A673 (cell line): ENCODE results near the gene EPC1. TPM values are rescaled to one million over a fixed set of nuclear protein-coding genes. Genes with fewer than 3 reads are reported as not detected.
"Not testable (repeated sequence)": the region's sequence is repeated elsewhere in the genome, so short reads cannot be mapped to it uniquely, and the experiment has no call there.

ENCODE experiments used
- BruUV-seq: library from RNA; stranded (reverse); fragments of 400-500 nt; replicated peaks from 2 replicates; lab custom pipeline; 2021; lab: Mats Ljungman, UMichigan
- CTCF ChIA-PET: fragments of 300-600 bp; sonication (Branson Sonifier 250); formaldehyde crosslinking; loops from one replicate; lab custom pipeline; 2022; ENCODE audit warnings: antibody characterized with exemption; lab: Charles Lee
- POLR2A ChIA-PET: fragments of 300-600 bp; sonication (Branson Sonifier 250); formaldehyde crosslinking; loops from one replicate; lab custom pipeline; 2022; ENCODE audit warnings: antibody characterized with exemption; ENCODE audit not compliant: low non-redundant PET; lab: Charles Lee
- DNase-seq: peaks from one replicate; pipeline ENCODE4 v3.0.0-alpha.2; 2015; ENCODE audit warnings: low spot score
- H3K27ac ChIP-seq: fragments of 200-600 bp; sonication (generic); 2 replicates; pipeline ENCODE4 v1.5.1; 2016; ENCODE audit warnings: mixed run types, low read depth, mild to moderate bottlenecking, mixed read lengths, antibody characterized with exemption, low read length; ENCODE audit not compliant: poor library complexity, severe bottlenecking
- H3K27me3 ChIP-seq: fragments of 200-600 bp; sonication (generic); replicated peaks from 2 replicates; pipeline ENCODE4 v1.6.1; 2017; ENCODE audit warnings: mixed run types, low read depth, mild to moderate bottlenecking, mixed read lengths, antibody characterized with exemption, low read length; ENCODE audit not compliant: insufficient read depth, poor library complexity
- H3K36me3 ChIP-seq: fragments of 200-600 bp; sonication (generic); 2 replicates; pipeline ENCODE4 v1.6.1; 2016; ENCODE audit warnings: mixed run types, mild to moderate bottlenecking, mixed read lengths, antibody characterized with exemption, low read length; ENCODE audit not compliant: insufficient read depth, poor library complexity, severe bottlenecking
- H3K4me1 ChIP-seq: fragments of 200-600 bp; sonication (generic); 2 replicates; pipeline ENCODE4 v1.6.1; 2017; ENCODE audit warnings: mixed run types, mild to moderate bottlenecking, mixed read lengths, antibody characterized with exemption, low read length; ENCODE audit not compliant: insufficient read depth, poor library complexity, severe bottlenecking
- H3K4me3 ChIP-seq: fragments of 200-600 bp; sonication (generic); 2 replicates; pipeline ENCODE4 v1.5.1; 2016; ENCODE audit warnings: low read depth, mixed run types, mild to moderate bottlenecking, mixed read lengths, low read length; ENCODE audit not compliant: poor library complexity, severe bottlenecking
- H3K9me3 ChIP-seq: fragments of 200-600 bp; sonication (generic); 2 replicates; pipeline ENCODE4 v1.6.1; 2016; ENCODE audit warnings: mixed run types, low read depth, mild to moderate bottlenecking, mixed read lengths, antibody characterized with exemption, low read length; ENCODE audit not compliant: poor library complexity, severe bottlenecking
- EZH2 ChIP-seq: fragments of 200-600 bp; sonication (generic); IDR thresholded peaks from 2 replicates; pipeline ENCODE4 v1.6.1; 2017; ENCODE audit warnings: borderline replicate concordance, low read depth, mild to moderate bottlenecking, mixed read lengths, antibody characterized with exemption, low read length; ENCODE audit not compliant: poor library complexity, severe bottlenecking
- intact Hi-C: fragments of 100-400 bp; cut with micrococcal nuclease; formaldehyde crosslinking; loops from one replicate; pipeline ENCODE4 v1.10.0; 2022; ENCODE audit not compliant: unreplicated experiment
- total RNA-seq: library from RNA; stranded (reverse); gene quantifications from 2 replicates; pipeline ENCODE4 v1.2.3, GENCODE V29; 2021
- TF ChIP-seq, protein P1 (sequence below): fragments of 300-800, 200-600 bp; sonication (generic); conservative IDR thresholded peaks from 2 replicates; pipeline ENCODE4 v1.5.1; 2017; ENCODE audit warnings: low read depth, mild to moderate bottlenecking, antibody characterized with exemption, low read length, moderate library complexity, mixed read lengths

EPC1 gene
- total RNA-seq, 1 experiment from 2014 or later = 75.8 TPM

DNA sequence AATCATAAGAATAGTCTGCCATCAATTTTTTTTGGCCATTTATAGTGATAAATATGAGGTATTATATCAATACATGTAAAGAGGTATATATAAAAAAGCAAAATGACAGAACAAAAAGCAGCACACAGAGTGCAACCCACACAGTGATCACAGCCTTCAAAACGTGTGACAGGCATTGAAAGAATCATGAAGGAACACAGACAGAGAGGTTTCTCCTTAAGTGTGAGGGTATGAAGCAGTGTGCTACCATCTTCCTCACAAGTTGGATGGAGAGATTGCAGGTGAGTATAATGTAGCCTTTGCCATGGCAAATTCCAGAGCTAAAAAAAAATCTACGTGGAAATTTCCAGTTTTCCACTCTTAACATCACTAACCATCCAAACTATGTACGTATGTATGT, 19.6 kb upstream of the EPC1 start:
- no TSS peak for BruUV-seq
- Histone ChIP-seq H3K27me3 (no peaks in the 10 kb centered on the region), H3K9me3 (no peaks in the 10 kb centered on the region), H3K4me1 (peaks cover 67% of the 10 kb centered on the region), H3K4me3 (no peak overlapping the region), H3K36me3 (peaks cover 63% of the 10 kb centered on the region), H3K27ac (peak overlapping the region; percentile 1)
- DNase-seq = no peak
- POLR2A ChIA-PET = no interaction called here
- CTCF ChIA-PET = no interaction called here
- intact Hi-C loops = loop anchor here (5.0 kb wide), 1 partner anchor 109 kb away; no protein-coding TSS in a partner anchor
- no peak for TF ChIP-seq EZH2
- TF ChIP-seq, protein P1, sequence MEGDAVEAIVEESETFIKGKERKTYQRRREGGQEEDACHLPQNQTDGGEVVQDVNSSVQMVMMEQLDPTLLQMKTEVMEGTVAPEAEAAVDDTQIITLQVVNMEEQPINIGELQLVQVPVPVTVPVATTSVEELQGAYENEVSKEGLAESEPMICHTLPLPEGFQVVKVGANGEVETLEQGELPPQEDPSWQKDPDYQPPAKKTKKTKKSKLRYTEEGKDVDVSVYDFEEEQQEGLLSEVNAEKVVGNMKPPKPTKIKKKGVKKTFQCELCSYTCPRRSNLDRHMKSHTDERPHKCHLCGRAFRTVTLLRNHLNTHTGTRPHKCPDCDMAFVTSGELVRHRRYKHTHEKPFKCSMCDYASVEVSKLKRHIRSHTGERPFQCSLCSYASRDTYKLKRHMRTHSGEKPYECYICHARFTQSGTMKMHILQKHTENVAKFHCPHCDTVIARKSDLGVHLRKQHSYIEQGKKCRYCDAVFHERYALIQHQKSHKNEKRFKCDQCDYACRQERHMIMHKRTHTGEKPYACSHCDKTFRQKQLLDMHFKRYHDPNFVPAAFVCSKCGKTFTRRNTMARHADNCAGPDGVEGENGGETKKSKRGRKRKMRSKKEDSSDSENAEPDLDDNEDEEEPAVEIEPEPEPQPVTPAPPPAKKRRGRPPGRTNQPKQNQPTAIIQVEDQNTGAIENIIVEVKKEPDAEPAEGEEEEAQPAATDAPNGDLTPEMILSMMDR = no peak

DNA sequence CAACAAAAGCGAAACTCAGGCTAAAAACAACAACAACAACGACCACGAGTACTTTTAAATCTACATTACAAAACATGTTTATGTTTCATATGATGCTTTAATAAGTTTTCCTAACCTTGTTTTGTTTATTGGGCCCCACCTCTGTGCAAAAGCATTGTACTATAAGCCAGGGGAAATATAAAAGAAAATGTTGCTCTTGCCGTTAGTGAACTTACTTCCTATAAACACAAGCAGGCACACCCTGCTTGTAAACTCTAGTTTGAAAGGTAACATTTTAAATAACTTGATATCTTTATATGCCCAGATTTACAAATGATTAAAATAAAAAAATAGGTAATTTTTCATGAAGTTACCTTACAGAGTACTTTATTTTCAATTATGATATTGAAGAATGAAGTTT, 19.2 kb upstream of the EPC1 start:
- Histone ChIP-seq H3K27me3 (no peaks in the 10 kb centered on the region), H3K4me1 (peaks cover 67% of the 10 kb centered on the region), H3K27ac (no peak overlapping the region), H3K36me3 (peaks cover 63% of the 10 kb centered on the region), H3K9me3 (no peaks in the 10 kb centered on the region), H3K4me3 (no peak overlapping the region)
- TF ChIP-seq, protein P1 = no peak
- TF ChIP-seq EZH2 = no peak
- DNase-seq = no peak
- intact Hi-C loops = loop anchor here (5.0 kb wide), 1 partner anchor 109 kb away; no protein-coding TSS in a partner anchor
- ChIA-PET POLR2A (interaction anchor here (0.7 kb wide), 1 partner anchor 25 kb away, joined by 16 read pairs; no protein-coding TSS in a partner anchor), CTCF (no interaction called here)
- BruUV-seq = no TSS peak

DNA sequence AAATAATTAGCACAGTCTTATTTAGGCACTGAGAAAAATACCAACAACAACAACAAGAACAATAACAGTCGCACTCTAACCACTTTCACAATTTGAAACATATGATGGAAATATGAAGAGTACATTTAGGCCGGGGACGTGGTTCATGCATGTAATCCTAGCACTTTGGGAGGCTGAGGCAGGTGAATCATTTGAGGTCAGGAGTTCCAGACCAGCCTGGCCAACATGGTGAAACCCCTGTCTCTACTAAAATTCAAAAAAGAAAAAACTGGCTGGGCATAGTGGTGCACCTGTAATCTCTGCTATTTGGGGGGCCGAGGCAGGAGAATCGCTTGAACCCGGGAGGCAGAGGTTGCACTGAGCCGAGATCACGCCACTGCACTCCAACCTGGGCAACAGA, 18.4 kb upstream of the EPC1 start:
- H3K4me1 ChIP-seq = peaks cover 63% of the 10 kb centered on the region
- not testable (repeated sequence) for DNase-seq, BruUV-seq, H3K9me3 ChIP-seq, H3K27me3 ChIP-seq, H3K4me3 ChIP-seq
- peak overlapping the region; percentile 32 for H3K27ac ChIP-seq
- H3K36me3 ChIP-seq = peaks cover 63% of the 10 kb centered on the region
- intact Hi-C loops = loop anchor here (5.0 kb wide), 1 partner anchor 108 kb away; no protein-coding TSS in a partner anchor
- ChIA-PET CTCF (interaction anchor here (0.6 kb wide), 1 partner anchor 361 kb away, joined by 4 read pairs; no protein-coding TSS in a partner anchor), POLR2A (interaction anchor here (0.7 kb wide), 1 partner anchor 24 kb away, joined by 16 read pairs; no protein-coding TSS in a partner anchor)

DNA sequence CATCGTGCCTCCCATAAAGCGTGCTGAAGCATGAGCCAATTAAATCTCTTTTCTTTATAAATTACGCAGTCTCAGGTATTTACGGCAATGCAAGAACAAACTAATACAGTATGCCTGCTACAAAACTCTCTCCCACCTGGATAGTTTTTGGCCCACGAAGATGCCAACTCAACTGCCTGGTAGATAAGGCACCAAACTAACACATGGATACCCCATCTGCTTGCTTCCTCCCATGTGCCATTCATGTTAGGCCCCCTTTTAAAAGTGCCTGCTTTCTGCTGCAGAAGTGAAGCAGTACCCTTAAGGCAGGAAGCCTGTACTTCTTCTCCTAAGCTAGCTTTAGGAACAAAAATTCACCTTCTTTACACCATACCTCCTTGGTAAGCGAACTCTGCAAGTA, 15.6 kb upstream of the EPC1 start:
- Histone ChIP-seq H3K4me3 (peak overlapping the region; percentile 7), H3K27ac (peak overlapping the region; percentile 62), H3K4me1 (peaks cover 38% of the 10 kb centered on the region), H3K36me3 (peaks cover 71% of the 10 kb centered on the region), H3K27me3 (no peaks in the 10 kb centered on the region), H3K9me3 (peaks cover 4% of the 10 kb centered on the region)
- no TSS peak for BruUV-seq
- no peak for TF ChIP-seq EZH2
- TF ChIP-seq, protein P1 = no peak
- intact Hi-C loops = no loop called here
- POLR2A ChIA-PET = interaction anchor here (0.7 kb wide), 1 partner anchor 20 kb away, joined by 3 read pairs; no protein-coding TSS in a partner anchor
- DNase-seq = no peak
- CTCF ChIA-PET = no interaction called here
